ENCODE results near the gene TERF2IP. TPM values are rescaled to one million over a fixed set of nuclear protein-coding genes. Genes with fewer than 3 reads are reported as not detected.

Gene TERF2IP
- total and polyA plus RNA-seq, 2 of the 13 experiments (the other 11 are each of a cell fraction or from before 2014, with no cell fraction given), result 26.4 to 50.2 TPM

- peak in 1 of 2 experiments; percentile 64; a peak in 2 of 4 replicates for TF ChIP-seq HMGXB4 (CRISPR knock-in tag; IDR thresholded peaks at IDR 0.05; ENCODE audit: borderline replicate concordance in 1 of 2, low read depth in 1 of 2)
- TF ChIP-seq ZNF792 (CRISPR knock-in tag; IDR thresholded peaks at IDR 0.05), result 0 out of 2 replicates have a peak, but pooled peaks have one; percentile 50
- peak; percentile 16; the same call in 1 of the 2 replicates for TF ChIP-seq MEIS2 (CRISPR knock-in tag; IDR thresholded peaks at IDR 0.05)
- peak; percentile 4; the same call in 1 of the 2 replicates for TF ChIP-seq ZNF121 (CRISPR knock-in tag; IDR thresholded peaks at IDR 0.05)
- TF ChIP-seq ZSCAN20 (CRISPR knock-in tag; IDR thresholded peaks at IDR 0.05; ENCODE audit: borderline replicate concordance), result no peak
- no peak for TF ChIP-seq ZNF251 (CRISPR knock-in tag; IDR thresholded peaks at IDR 0.05)
- no peak for TF ChIP-seq CAMTA2 (CRISPR knock-in tag; IDR thresholded peaks at IDR 0.05; ENCODE audit: borderline replicate concordance)
- no peak for TF ChIP-seq ZBTB33 (CRISPR knock-in tag; IDR thresholded peaks at IDR 0.05)
- no peak; the same call in 1 of the 2 replicates for TF ChIP-seq ZFY (CRISPR knock-in tag; IDR thresholded peaks at IDR 0.05)
- no peak for TF ChIP-seq RFXANK (CRISPR knock-in tag; IDR thresholded peaks at IDR 0.05)
- TF ChIP-seq CHCHD3 (CRISPR knock-in tag; IDR thresholded peaks at IDR 0.05), result 0 out of 2 replicates have a peak, but pooled peaks have one; percentile 5
- peak; percentile 53 for TF ChIP-seq RBM39 (IDR thresholded peaks at IDR 0.05; ENCODE audit: low read depth, low read length, poor library complexity, severe bottlenecking)
- no peak for TF ChIP-seq ZNF496 (CRISPR knock-in tag; IDR thresholded peaks at IDR 0.05; ENCODE audit: insufficient replicate concordance)
- no peak for TF ChIP-seq TAF15 (IDR thresholded peaks at IDR 0.05; ENCODE audit: low read depth, low read length, poor library complexity, severe bottlenecking)
- TF ChIP-seq PREB (CRISPR knock-in tag; IDR thresholded peaks at IDR 0.05), result no peak
- TF ChIP-seq SNRNP70 (IDR thresholded peaks at IDR 0.05; ENCODE audit: low read depth, low read length), result no peak
- TF ChIP-seq TFDP1 (CRISPR knock-in tag; IDR thresholded peaks at IDR 0.05; ENCODE audit: borderline replicate concordance), result no peak
- no peak for TF ChIP-seq CEBPZ (IDR thresholded peaks at IDR 0.05; ENCODE audit: low read length)
These were observed 898 bp downstream of the TERF2IP start (continued) for GRCh38 chr16:75648265-75649076.

All from HepG2 (cell line).